Measurements from ENCODE around the gene ST8SIA1. TPM values are rescaled to one million over a fixed set of nuclear protein-coding genes. Genes with fewer than 3 reads are reported as not detected.
A peak's percentile ranks its signal among the peaks of the same experiment; 100 is the strongest.

ST8SIA1 gene
- total and polyA plus RNA-seq, 2 donors, result 1.6 to 2.3 TPM

DNA sequence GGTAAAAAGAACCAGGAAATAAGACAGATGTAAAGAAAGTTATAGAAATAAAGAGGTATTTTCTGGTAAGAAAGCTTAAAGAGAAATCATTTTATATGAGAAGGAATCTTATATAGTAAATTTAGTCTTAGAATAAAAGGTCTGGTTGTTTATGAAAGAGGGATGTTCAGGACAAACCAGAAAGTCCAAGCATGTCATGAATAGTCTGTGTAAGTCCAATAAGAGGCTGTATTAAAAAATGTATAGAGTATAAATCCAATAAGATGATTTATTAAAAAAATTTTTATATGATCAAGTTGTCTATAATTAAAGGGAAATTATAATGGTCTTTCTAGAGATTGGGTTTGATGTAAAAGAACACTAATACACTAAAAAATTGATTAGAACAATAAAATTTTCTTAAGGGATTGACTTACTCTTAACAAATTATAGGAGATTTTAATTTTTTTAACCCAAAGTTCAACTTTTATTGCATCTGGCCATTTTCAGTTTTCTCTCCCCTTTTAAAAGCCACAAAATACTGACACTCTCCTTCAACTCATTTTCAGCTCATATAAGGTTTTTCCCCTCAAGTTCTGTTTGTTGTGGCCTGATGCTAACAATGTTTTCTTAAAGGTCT, 35.1 kb downstream of the ST8SIA1 start:
- peaks cover 0 to 6% of the 10 kb centered on the region in 2 donors for H3K9me3 ChIP-seq (ENCODE audit: control insufficient read depth in 2 of 2, insufficient read depth in 1 of 2, low read length in 1 of 2)

DNA sequence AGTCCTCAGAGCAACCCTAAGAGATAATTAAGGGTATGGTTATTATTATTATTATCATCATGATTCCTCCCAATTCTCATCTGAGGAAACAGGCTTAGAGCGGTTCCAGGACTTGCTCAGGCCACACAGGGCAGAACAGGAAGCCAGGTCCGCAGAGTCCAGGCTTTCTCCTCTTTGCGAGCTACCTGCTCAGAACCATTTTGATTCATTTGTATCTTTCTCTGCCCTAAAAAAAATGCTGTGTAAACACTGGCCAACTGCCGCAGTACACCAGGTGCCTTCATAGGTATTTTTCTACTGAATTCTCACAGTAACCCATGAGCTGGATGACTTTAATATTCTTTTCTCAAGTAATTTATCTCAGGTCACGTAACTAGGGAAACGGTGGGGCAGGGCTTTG, 45.3 kb downstream of the ST8SIA1 start:
- DNase-seq (ENCODE audit: low read depth in 6 of 9, low spot score in 9 of 9), result no peak
- no peaks in the 10 kb centered on the region for H3K27me3 ChIP-seq (ENCODE audit: control insufficient read depth in 2 of 2, insufficient read depth in 1 of 2, low read length in 1 of 2)
- 98% methylated on average over 6 of the region's 6 CpGs for WGBS
- H3K36me3 ChIP-seq (ENCODE audit: control insufficient read depth in 2 of 2, insufficient read depth in 2 of 2, low read length in 1 of 2), result no peaks in the 10 kb centered on the region
- no peaks in the 10 kb centered on the region for H3K9me3 ChIP-seq (ENCODE audit: control insufficient read depth in 2 of 2, insufficient read depth in 1 of 2, low read length in 1 of 2)
- peaks cover 6 to 10% of the 10 kb centered on the region in 2 donors for H3K4me1 ChIP-seq (ENCODE audit: control insufficient read depth in 2 of 2, insufficient read depth in 2 of 2, low read length in 2 of 2)
- H3K27ac ChIP-seq (ENCODE audit: low read depth in 1 of 2, low read length in 1 of 2), result no peak overlapping the region
- no peak overlapping the region for H3K4me3 ChIP-seq (ENCODE audit: low read length in 2 of 2)

More for the DNA sequence above, 35.1 kb downstream of the ST8SIA1 start:
- H3K27ac ChIP-seq (ENCODE audit: low read depth in 1 of 2, low read length in 1 of 2), result no peak overlapping the region
- H3K27me3 ChIP-seq (ENCODE audit: control insufficient read depth in 2 of 2, insufficient read depth in 1 of 2, low read length in 1 of 2), result no peaks in the 10 kb centered on the region
- no peak for DNase-seq (ENCODE audit: low read depth in 6 of 9, low spot score in 9 of 9)
- no peaks in the 10 kb centered on the region for H3K4me1 ChIP-seq (ENCODE audit: control insufficient read depth in 2 of 2, insufficient read depth in 2 of 2, low read length in 2 of 2)
- H3K4me3 ChIP-seq (ENCODE audit: low read length in 2 of 2), result no peak overlapping the region
- no peaks in the 10 kb centered on the region for H3K36me3 ChIP-seq (ENCODE audit: control insufficient read depth in 2 of 2, insufficient read depth in 2 of 2, low read length in 1 of 2)

GRCh38 chr12:22287776-22288621, 46.5 kb downstream of the ST8SIA1 start:
- peak in 4 of 9 donors; percentile 10 to 59 (median 22) for DNase-seq (ENCODE audit: low read depth in 6 of 9, low spot score in 9 of 9)
- Histone ChIP-seq H3K27me3 (ENCODE audit: control insufficient read depth in 2 of 2, insufficient read depth in 1 of 2, low read length in 1 of 2) (no peaks in the 10 kb centered on the region), H3K4me3 (ENCODE audit: low read length in 2 of 2) (no peak overlapping the region), H3K27ac (ENCODE audit: low read depth in 1 of 2, low read length in 1 of 2) (peak overlapping the region in 1 of 2 donors; percentile 12), H3K9me3 (ENCODE audit: control insufficient read depth in 2 of 2, insufficient read depth in 1 of 2, low read length in 1 of 2) (no peaks in the 10 kb centered on the region), H3K4me1 (ENCODE audit: control insufficient read depth in 2 of 2, insufficient read depth in 2 of 2, low read length in 2 of 2) (peaks cover 6 to 10% of the 10 kb centered on the region in 2 donors), H3K36me3 (ENCODE audit: control insufficient read depth in 2 of 2, insufficient read depth in 2 of 2, low read length in 1 of 2) (no peaks in the 10 kb centered on the region)
- WGBS, result 17% methylated on average over 11 of the region's 11 CpGs

DNA sequence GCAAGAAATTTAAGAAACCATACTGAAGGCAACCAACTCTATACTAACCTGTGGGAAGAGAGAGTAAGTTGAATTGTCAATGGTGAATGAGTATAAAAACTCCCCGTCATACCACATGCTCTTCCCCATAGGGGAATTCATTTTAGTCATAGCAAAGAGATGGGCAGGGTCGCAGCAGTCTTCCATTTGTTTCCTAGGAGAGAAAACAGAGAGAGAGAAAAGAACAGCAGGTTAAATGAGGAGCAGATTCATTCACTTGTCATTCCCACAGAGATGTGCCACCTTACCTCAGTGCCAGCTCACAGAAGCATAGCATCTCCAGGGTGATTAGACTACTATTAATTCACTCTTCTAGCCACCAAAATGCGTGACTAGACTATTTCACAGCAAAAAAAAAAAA, 47.4 kb downstream of the ST8SIA1 start:
- H3K4me3 ChIP-seq (ENCODE audit: low read length in 2 of 2), result no peak overlapping the region
- no peak for DNase-seq (ENCODE audit: low read depth in 6 of 9, low spot score in 9 of 9)
- no peak overlapping the region for H3K27ac ChIP-seq (ENCODE audit: low read depth in 1 of 2, low read length in 1 of 2)
- H3K9me3 ChIP-seq (ENCODE audit: control insufficient read depth in 2 of 2, insufficient read depth in 1 of 2, low read length in 1 of 2), result no peaks in the 10 kb centered on the region
- H3K27me3 ChIP-seq (ENCODE audit: control insufficient read depth in 2 of 2, insufficient read depth in 1 of 2, low read length in 1 of 2), result no peaks in the 10 kb centered on the region
- H3K4me1 ChIP-seq (ENCODE audit: control insufficient read depth in 2 of 2, insufficient read depth in 2 of 2, low read length in 2 of 2), result peaks cover 6 to 10% of the 10 kb centered on the region in 2 donors
- H3K36me3 ChIP-seq (ENCODE audit: control insufficient read depth in 2 of 2, insufficient read depth in 2 of 2, low read length in 1 of 2), result no peaks in the 10 kb centered on the region
- WGBS, result 92% methylated on average over 3 of the region's 3 CpGs

DNA sequence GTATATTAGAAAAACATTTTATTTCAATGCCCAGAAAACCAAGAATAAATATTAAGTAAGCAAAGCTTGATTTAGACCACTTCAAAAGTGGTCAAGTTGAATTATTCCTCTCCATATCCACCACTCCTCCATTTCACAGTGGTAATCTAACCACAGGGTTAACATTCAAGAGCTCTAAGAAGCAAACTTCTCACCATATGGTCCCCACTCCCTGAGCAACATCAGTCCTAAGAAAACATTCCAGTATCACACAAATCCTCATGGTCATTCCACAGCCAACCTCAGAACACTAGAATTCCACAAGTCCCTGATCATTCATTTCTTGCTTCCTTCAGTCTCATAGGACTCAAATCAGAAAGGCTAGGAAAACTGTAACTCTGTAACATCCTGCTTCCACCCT, 47.9 kb downstream of the ST8SIA1 start:
- Histone ChIP-seq H3K4me1 (ENCODE audit: control insufficient read depth in 2 of 2, insufficient read depth in 2 of 2, low read length in 2 of 2) (peaks cover 6 to 10% of the 10 kb centered on the region in 2 donors), H3K4me3 (ENCODE audit: low read length in 2 of 2) (no peak overlapping the region), H3K27me3 (ENCODE audit: control insufficient read depth in 2 of 2, insufficient read depth in 1 of 2, low read length in 1 of 2) (no peaks in the 10 kb centered on the region), H3K36me3 (ENCODE audit: control insufficient read depth in 2 of 2, insufficient read depth in 2 of 2, low read length in 1 of 2) (no peaks in the 10 kb centered on the region), H3K9me3 (ENCODE audit: control insufficient read depth in 2 of 2, insufficient read depth in 1 of 2, low read length in 1 of 2) (no peaks in the 10 kb centered on the region), H3K27ac (ENCODE audit: low read depth in 1 of 2, low read length in 1 of 2) (no peak overlapping the region)
- no peak for DNase-seq (ENCODE audit: low read depth in 6 of 9, low spot score in 9 of 9)

DNA sequence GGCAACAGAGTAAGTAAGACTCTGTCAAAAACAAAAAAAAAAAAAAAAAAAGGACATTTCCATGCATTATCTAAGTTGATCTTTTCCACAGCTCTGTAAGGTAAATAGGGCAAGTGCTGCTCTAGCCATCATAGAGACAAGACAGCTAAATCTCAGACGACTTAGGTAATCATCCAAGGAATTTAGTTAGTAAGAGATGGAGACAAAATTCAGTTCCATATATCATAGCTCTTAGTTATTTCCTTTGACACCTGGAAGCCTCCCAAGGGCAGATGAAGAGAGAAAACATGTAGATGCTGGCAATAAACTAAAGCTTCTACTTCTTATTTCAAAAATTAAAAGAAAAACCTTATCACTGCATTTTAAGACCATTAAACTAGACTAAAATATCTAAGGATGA, 48.7 kb downstream of the ST8SIA1 start:
- no peaks in the 10 kb centered on the region for H3K27me3 ChIP-seq (ENCODE audit: control insufficient read depth in 2 of 2, insufficient read depth in 1 of 2, low read length in 1 of 2)
- 86% methylated on average over 1 of the region's 1 CpG for WGBS
- H3K4me1 ChIP-seq (ENCODE audit: control insufficient read depth in 2 of 2, insufficient read depth in 2 of 2, low read length in 2 of 2), result peaks cover 6 to 10% of the 10 kb centered on the region in 2 donors
- no peaks in the 10 kb centered on the region for H3K36me3 ChIP-seq (ENCODE audit: control insufficient read depth in 2 of 2, insufficient read depth in 2 of 2, low read length in 1 of 2)
- H3K4me3 ChIP-seq (ENCODE audit: low read length in 2 of 2), result no peak overlapping the region
- no peak overlapping the region for H3K27ac ChIP-seq (ENCODE audit: low read depth in 1 of 2, low read length in 1 of 2)
- no peaks in the 10 kb centered on the region for H3K9me3 ChIP-seq (ENCODE audit: control insufficient read depth in 2 of 2, insufficient read depth in 1 of 2, low read length in 1 of 2)
- DNase-seq (ENCODE audit: low read depth in 6 of 9, low spot score in 9 of 9), result no peak

DNA sequence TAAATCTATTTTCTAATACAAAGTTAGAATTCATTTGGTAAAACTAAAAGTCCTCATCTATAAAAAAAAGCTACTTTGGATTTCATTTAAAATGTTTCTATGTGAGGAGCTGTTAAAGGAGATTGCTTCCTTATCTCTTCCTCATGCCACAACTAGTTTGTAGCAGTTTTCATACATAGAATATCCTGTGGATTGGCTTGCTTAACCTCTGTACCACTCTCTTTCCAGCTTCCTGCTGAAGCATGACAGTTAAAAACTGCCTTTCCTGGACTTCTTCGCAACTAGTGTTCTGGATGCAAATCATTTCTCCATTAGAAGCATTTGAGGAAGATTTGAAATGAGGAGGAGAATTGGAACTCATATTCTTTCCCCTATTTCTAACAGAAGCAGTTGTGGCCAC, 49.6 kb downstream of the ST8SIA1 start:
- Histone ChIP-seq H3K9me3 (ENCODE audit: control insufficient read depth in 2 of 2, insufficient read depth in 1 of 2, low read length in 1 of 2) (no peaks in the 10 kb centered on the region), H3K36me3 (ENCODE audit: control insufficient read depth in 2 of 2, insufficient read depth in 2 of 2, low read length in 1 of 2) (no peaks in the 10 kb centered on the region), H3K4me3 (ENCODE audit: low read length in 2 of 2) (no peak overlapping the region), H3K27ac (ENCODE audit: low read depth in 1 of 2, low read length in 1 of 2) (no peak overlapping the region), H3K4me1 (ENCODE audit: control insufficient read depth in 2 of 2, insufficient read depth in 2 of 2, low read length in 2 of 2) (peaks cover 6 to 10% of the 10 kb centered on the region in 2 donors), H3K27me3 (ENCODE audit: control insufficient read depth in 2 of 2, insufficient read depth in 1 of 2, low read length in 1 of 2) (no peaks in the 10 kb centered on the region)
- no peak for DNase-seq (ENCODE audit: low read depth in 6 of 9, low spot score in 9 of 9)
- 49% methylated on average over 1 of the region's 1 CpG for WGBS

DNA sequence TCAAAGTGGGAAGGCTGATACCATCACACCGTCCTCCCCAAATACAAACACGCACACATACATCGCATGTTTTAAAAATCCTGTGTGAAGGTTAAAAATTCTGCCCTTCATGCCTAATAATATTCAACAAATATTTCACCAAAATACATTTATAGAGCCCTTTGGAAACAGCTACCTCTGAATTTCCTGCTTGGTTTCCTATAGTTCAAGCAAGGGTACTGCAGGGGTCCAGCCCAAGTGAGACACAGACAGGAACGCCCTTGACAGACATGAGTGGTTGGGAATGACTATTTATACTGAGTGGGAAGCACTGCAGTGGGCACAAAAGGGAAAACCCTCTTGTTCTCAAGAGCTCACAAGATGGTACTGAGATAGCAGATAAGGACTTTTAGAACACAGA, 51.0 kb downstream of the ST8SIA1 start:
- DNase-seq (ENCODE audit: low read depth in 6 of 9, low spot score in 9 of 9), result no peak
- WGBS, result 99% methylated on average over 4 of the region's 4 CpGs
- Histone ChIP-seq H3K36me3 (ENCODE audit: control insufficient read depth in 2 of 2, insufficient read depth in 2 of 2, low read length in 1 of 2) (no peaks in the 10 kb centered on the region), H3K27me3 (ENCODE audit: control insufficient read depth in 2 of 2, insufficient read depth in 1 of 2, low read length in 1 of 2) (no peaks in the 10 kb centered on the region), H3K4me3 (ENCODE audit: low read length in 2 of 2) (no peak overlapping the region), H3K27ac (ENCODE audit: low read depth in 1 of 2, low read length in 1 of 2) (no peak overlapping the region), H3K9me3 (ENCODE audit: control insufficient read depth in 2 of 2, insufficient read depth in 1 of 2, low read length in 1 of 2) (no peaks in the 10 kb centered on the region), H3K4me1 (ENCODE audit: control insufficient read depth in 2 of 2, insufficient read depth in 2 of 2, low read length in 2 of 2) (peaks cover 6 to 9% of the 10 kb centered on the region in 2 donors)

- H3K36me3 ChIP-seq (ENCODE audit: control insufficient read depth in 2 of 2, insufficient read depth in 2 of 2, low read length in 1 of 2), result no peaks in the 10 kb centered on the region
- WGBS, result 64% methylated on average over 3 of the region's 3 CpGs
- no peaks in the 10 kb centered on the region for H3K9me3 ChIP-seq (ENCODE audit: control insufficient read depth in 2 of 2, insufficient read depth in 1 of 2, low read length in 1 of 2)
- H3K27ac ChIP-seq (ENCODE audit: low read depth in 1 of 2, low read length in 1 of 2), result no peak overlapping the region
- H3K4me3 ChIP-seq (ENCODE audit: low read length in 2 of 2), result no peak overlapping the region
- no peak for DNase-seq (ENCODE audit: low read depth in 6 of 9, low spot score in 9 of 9)
- H3K4me1 ChIP-seq (ENCODE audit: control insufficient read depth in 2 of 2, insufficient read depth in 2 of 2, low read length in 2 of 2), result peaks cover 2 to 4% of the 10 kb centered on the region in 2 donors
- H3K27me3 ChIP-seq (ENCODE audit: control insufficient read depth in 2 of 2, insufficient read depth in 1 of 2, low read length in 1 of 2), result no peaks in the 10 kb centered on the region
These were observed 51.5 kb downstream of the ST8SIA1 start for GRCh38 chr12:22283006-22283506.

Data from thymus (tissue), 11 donors.